Measurements from ENCODE around the gene DRC3. TPM values are rescaled to one million over a fixed set of nuclear protein-coding genes. Genes with fewer than 3 reads are reported as not detected.

The DRC3 gene
- total and polyA plus RNA-seq, 10 of the 15 experiments (the other 5 are each of a cell fraction or from before 2014, with no cell fraction given), result 0.18 to 2.3 (median 0.60) TPM; not detected in 3

- FAIRE-seq (no peak), DNase-seq (ENCODE audit: low read depth, low spot score) (no peak), ATAC-seq (no peak)
- Histone ChIP-seq H3K4me2 (ENCODE audit: control insufficient read depth, insufficient read depth) (no peak overlapping the region), H3K4me1 (ENCODE audit: control insufficient read depth, insufficient read depth, low read length) (peaks cover 8% of the 10 kb centered on the region), H4K20me1 (ENCODE audit: control insufficient read depth, insufficient read depth) (no peaks in the 10 kb centered on the region), H3K4me3 (no peak overlapping the region), H3K36me3 (ENCODE audit: control insufficient read depth in 2 of 2, insufficient read depth in 2 of 2, low read length in 1 of 2) (peaks cover 0 to 2% of the 10 kb centered on the region in 2 experiments; a peak in 1 of 4 replicates), H2AFZ (ENCODE audit: control insufficient read depth, low read depth, low read length) (no peak overlapping the region), H3K27ac (ENCODE audit: control insufficient read depth, insufficient read depth) (no peak overlapping the region), H3K9ac (ENCODE audit: control insufficient read depth, insufficient read depth, low read length) (no peak overlapping the region), H3K9me3 (replicated peaks; ENCODE audit: control insufficient read depth, insufficient read depth, low read length) (no peaks in the 10 kb centered on the region), H3K79me2 (ENCODE audit: control insufficient read depth, insufficient read depth, low read length) (peaks cover 12% of the 10 kb centered on the region), H3K27me3 (replicated peaks in 1 of 2; ENCODE audit: control insufficient read depth in 2 of 2, insufficient read depth in 2 of 2, low read length in 1 of 2) (no peaks in the 10 kb centered on the region)
- no TSS peak for BruUV-seq (replicated peaks)
- 100% methylated on average over 1 of the region's 1 CpG for WGBS (ENCODE audit: insufficient coverage, insufficient replicate concordance, low lambda C conversion rate, missing lambda C conversion rate)
- CTCF ChIA-PET, result no interaction called here
- intact Hi-C loops (cut with micrococcal nuclease; ENCODE audit: unreplicated experiment) (no loop called here), in situ Hi-C loops (cut with MboI) (no loop called here)
- POLR2A ChIA-PET, result interaction anchor here (0.6 kb wide), 1 partner anchor 9 kb away, joined by 3 read pairs; no protein-coding TSS in a partner anchor
- TF ChIP-seq POU2F2 (IDR thresholded peaks at IDR 0.05; ENCODE audit: borderline replicate concordance, low read depth, low read length), result no peak
- TF ChIP-seq NR2F1 (conservative IDR thresholded peaks at IDR 0.05), result no peak
- no peak for TF ChIP-seq PML (IDR thresholded peaks at IDR 0.05; ENCODE audit: low read length)
- TF ChIP-seq SIX5 (IDR thresholded peaks at IDR 0.05; ENCODE audit: low read depth, low read length, severe bottlenecking), result no peak
- TF ChIP-seq MYB (IDR thresholded peaks at IDR 0.05; ENCODE audit: borderline replicate concordance, low read depth, low read length), result no peak
- TF ChIP-seq EGR1 (IDR thresholded peaks at IDR 0.05; ENCODE audit: borderline replicate concordance in 1 of 2, low read depth in 2 of 2, low read length in 2 of 2), result no peak
- no peak for TF ChIP-seq IRF5 (IDR thresholded peaks at IDR 0.05; ENCODE audit: borderline replicate concordance)
- TF ChIP-seq BMI1 (IDR thresholded peaks at IDR 0.05; ENCODE audit: borderline replicate concordance), result no peak
- TF ChIP-seq ZNF24 (IDR thresholded peaks at IDR 0.05), result no peak
- TF ChIP-seq, protein P1, sequence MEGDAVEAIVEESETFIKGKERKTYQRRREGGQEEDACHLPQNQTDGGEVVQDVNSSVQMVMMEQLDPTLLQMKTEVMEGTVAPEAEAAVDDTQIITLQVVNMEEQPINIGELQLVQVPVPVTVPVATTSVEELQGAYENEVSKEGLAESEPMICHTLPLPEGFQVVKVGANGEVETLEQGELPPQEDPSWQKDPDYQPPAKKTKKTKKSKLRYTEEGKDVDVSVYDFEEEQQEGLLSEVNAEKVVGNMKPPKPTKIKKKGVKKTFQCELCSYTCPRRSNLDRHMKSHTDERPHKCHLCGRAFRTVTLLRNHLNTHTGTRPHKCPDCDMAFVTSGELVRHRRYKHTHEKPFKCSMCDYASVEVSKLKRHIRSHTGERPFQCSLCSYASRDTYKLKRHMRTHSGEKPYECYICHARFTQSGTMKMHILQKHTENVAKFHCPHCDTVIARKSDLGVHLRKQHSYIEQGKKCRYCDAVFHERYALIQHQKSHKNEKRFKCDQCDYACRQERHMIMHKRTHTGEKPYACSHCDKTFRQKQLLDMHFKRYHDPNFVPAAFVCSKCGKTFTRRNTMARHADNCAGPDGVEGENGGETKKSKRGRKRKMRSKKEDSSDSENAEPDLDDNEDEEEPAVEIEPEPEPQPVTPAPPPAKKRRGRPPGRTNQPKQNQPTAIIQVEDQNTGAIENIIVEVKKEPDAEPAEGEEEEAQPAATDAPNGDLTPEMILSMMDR (IDR thresholded peaks at IDR 0.05 in 2 of 3, conservative IDR thresholded peaks at IDR 0.05 in 1 of 3; ENCODE audit: control insufficient read depth in 2 of 3, extremely low read depth in 1 of 3, insufficient read depth in 1 of 3, low read depth in 3 of 3, low read length in 3 of 3), result peak in 1 of 3 experiments; percentile 25; a peak in 3 of 6 replicates
- peak; percentile 37; the same call in 1 of the 2 replicates for TF ChIP-seq RAD21 (IDR thresholded peaks at IDR 0.05; ENCODE audit: insufficient read depth, low read depth, low read length)
- TF ChIP-seq SUZ12 (IDR thresholded peaks at IDR 0.05; ENCODE audit: unreplicated experiment), result no peak
- TF ChIP-seq SP1 (IDR thresholded peaks at IDR 0.05; ENCODE audit: low read depth, low read length), result no peak
- TF ChIP-seq NFIC (IDR thresholded peaks at IDR 0.05; ENCODE audit: low read depth, low read length), result no peak
- TF ChIP-seq BCL11A (IDR thresholded peaks at IDR 0.05; ENCODE audit: low read depth, low read length), result no peak
- no peak for TF ChIP-seq ZBTB4 (CRISPR knock-in tag; IDR thresholded peaks at IDR 0.05)
- TF ChIP-seq SMC3 (IDR thresholded peaks at IDR 0.05; ENCODE audit: borderline replicate concordance, low read length), result peak; percentile 6; the same call in 1 of the 2 replicates
- SMC1A ChIA-PET (ENCODE audit: uncharacterized antibody, unreplicated experiment), result no interaction called here
- RAD21 ChIA-PET (ENCODE audit: unreplicated experiment), result no interaction called here
Measured at GRCh38 chr17:18043491-18043890, 70.8 kb downstream of the DRC3 start.
